Stimulated activated CD8-positive, alpha-beta memory T cell treated with anti-CD3 and anti-CD28 coated beads, Interleukin-12 subunit alpha, Interleukin-12 subunit beta, amount 100 ng/mL, for 1 hour (primary cell): ENCODE results near the gene ANP32A.

Experiments
- DNase-seq: peaks from one replicate; pipeline ENCODE4 v3.0.0-alpha.2; 2020; ENCODE audit warnings: low read depth

The ANP32A gene

DNA sequence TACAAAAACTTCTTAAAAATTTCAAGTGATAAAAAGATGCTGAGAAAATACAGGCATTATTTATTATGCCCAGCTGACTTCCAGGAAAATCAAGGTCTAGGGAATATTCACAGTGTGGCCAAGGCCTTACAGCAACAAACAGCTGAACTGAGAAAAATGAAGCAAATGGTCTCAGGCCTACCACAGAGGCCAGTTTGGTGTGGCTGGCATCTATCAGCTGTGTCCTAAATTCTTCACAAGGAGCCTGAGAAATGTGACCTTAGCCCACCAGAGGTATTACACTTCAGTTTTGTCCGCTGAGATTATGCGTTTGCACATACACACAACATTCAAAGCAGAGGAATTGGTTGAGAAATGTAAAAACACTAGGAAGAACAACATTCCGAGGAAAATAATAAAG lies 77.4 kb downstream of the ANP32A start:
- no peak for DNase-seq

DNA sequence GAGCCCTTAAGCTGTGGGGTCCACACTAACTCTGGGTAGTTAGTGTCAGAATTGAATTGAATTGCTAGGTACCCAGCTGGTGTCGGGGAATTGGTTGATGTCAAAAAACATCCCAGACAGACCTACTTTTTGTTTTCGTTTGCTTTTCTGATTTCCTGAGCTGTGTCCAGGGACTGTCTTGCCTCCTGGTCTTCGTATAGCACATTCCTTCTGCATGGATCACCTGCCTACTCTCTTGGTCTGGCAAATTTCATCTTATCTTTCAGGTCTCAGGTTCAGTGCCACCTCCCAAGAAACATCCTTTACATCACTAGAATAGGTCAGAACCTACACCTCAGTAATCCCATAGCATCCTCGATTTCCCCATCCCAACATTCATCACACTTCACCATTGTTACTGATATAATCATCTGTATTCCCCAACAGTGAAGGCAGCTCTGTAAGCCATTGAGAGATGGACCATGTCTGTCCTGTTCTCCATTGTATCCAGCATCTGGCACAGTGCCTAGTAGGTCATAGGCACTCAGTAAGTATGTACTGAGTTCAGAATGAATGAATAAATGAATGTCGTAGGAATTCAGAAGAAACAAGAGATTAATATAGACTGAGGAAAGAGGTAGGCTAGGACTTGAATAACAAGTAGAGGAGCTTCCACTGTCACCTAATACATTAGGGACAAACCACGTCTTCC lies 81.2 kb downstream of the ANP32A start:
- DNase-seq: no peak

DNA sequence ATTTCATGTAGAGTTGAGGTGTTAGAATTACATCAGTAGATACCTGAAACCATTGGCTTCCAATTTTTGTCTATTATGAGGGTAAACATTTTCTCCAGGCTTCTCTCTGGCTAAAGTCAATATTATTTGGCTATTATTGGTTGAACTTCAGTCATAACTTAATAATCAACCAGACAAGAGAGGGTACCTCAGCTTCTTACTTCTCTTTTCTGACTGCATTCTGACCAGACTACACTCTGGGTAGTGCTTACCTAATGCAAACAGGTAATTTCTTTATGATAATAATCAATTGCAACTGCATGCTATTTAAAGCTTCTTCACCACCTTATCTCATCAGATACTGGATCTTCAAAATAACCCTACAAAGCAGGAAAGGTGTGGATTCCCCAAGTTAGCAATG lies 85.1 kb downstream of the ANP32A start:
- DNase-seq: no peak

- DNase-seq: no peak
Measured at GRCh38 chr15:68734881-68735280, 85.8 kb downstream of the ANP32A start.

GRCh38 chr15:68734352-68734751 lies 86.3 kb downstream of the ANP32A start:
- DNase-seq: no peak

DNA sequence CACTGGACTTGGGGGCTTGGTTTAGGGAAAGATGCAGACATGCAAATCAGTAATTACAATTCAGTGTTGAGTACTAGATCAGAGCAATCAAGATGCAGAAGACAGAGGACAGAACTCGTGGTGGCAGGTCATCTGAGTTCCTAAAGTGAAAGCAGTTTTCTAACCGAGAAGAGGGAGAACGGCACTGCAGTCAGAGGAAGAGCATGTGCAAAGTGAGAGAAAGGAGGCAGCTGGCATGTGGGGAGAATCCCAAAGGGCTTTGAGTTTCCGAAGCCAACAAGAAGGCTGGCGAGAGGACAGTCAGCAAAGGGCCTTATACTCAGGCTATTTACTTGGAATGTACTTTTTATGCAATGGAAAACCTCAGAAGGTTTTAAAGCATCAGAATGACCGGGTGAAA lies 87.0 kb downstream of the ANP32A start:
- DNase-seq: no peak

DNA sequence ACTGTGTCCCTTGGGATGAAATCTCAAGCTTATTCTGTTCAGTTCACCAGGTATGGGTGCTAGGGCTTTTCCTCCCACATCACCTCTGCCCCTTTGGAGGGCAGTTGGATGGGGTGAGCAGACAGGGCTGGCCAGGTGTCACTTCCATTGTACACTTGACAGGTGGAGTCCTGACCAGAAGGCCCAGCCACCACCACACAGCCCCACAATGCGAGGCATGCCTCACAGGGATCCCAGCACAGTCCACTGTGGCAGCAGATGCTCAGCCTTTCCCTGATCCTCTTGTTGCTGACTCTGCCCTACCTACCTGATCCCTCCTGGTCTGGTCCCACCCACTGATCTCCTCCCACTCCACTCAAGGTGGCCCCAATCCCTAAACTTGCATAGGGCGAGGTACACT lies 88.2 kb downstream of the ANP32A start:
- DNase-seq: no peak

- DNase-seq: no peak
Measured at GRCh38 chr15:68730976-68731897, 89.5 kb downstream of the ANP32A start.

GRCh38 chr15:68730471-68730919 lies 90.2 kb downstream of the ANP32A start:
- no peak for DNase-seq

DNA sequence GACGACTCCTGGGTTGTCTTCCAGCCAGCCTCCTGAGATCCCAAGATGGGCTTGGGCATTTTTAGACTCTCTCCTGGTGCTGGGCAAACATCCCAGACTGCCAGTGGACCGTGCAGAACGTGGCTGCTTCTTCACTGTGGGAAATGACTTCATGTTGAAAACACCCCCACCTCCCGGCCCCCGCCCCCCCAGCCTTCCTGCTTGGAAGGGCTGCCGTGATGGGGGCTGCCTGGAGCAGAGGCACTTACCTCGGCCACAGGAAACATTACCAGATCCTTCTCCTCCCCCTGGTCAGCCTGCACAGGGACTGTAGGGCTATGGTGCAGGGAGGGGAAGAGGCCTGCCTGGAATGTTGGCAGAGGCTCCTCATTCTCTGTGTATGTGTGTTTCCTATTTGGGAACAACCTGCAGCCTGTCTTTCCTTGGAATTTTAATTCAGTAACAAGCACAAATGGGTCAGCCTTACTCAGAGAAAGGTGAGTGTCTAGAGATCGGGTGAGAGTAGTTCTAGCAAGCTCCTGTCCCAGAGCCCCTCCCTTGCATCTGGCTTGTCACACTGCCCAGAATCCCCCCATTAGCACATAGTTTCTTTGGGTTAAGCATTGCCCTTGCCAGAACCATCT lies 90.8 kb downstream of the ANP32A start:
- no peak for DNase-seq
